HEK293T (cell line): Measurements from ENCODE around the gene UFC1.

ENCODE experiments used
- ARNT ChIP-seq: fragments of 450-650 bp; IDR thresholded peaks from 2 replicates; pipeline ENCODE4 v1.6.1; 2017; ENCODE audit warnings: mild to moderate bottlenecking
- CTBP1 ChIP-seq: fragments of 450-650 bp; IDR thresholded peaks from 2 replicates; pipeline ENCODE4 v1.6.1; 2016; ENCODE audit warnings: borderline replicate concordance
- ELF4 ChIP-seq: fragments of 450-650 bp; IDR thresholded peaks from 2 replicates; pipeline ENCODE4 v1.6.1; 2017; ENCODE audit warnings: antibody characterized with exemption
- LEF1 ChIP-seq: fragments of 450-650 bp; IDR thresholded peaks from 2 replicates; pipeline ENCODE4 v1.6.1; 2017; ENCODE audit warnings: mild to moderate bottlenecking, borderline replicate concordance
- NFRKB ChIP-seq: fragments of 450-650 bp; IDR thresholded peaks from 2 replicates; pipeline ENCODE4 v1.6.1; 2016; ENCODE audit warnings: mild to moderate bottlenecking, moderate library complexity
- SP1 ChIP-seq: fragments of 450-650 bp; IDR thresholded peaks from 2 replicates; pipeline ENCODE4 v1.6.1; 2017
- TARDBP ChIP-seq: fragments of 450-650 bp; IDR thresholded peaks from 2 replicates; pipeline ENCODE4 v1.6.1; 2016

DNA sequence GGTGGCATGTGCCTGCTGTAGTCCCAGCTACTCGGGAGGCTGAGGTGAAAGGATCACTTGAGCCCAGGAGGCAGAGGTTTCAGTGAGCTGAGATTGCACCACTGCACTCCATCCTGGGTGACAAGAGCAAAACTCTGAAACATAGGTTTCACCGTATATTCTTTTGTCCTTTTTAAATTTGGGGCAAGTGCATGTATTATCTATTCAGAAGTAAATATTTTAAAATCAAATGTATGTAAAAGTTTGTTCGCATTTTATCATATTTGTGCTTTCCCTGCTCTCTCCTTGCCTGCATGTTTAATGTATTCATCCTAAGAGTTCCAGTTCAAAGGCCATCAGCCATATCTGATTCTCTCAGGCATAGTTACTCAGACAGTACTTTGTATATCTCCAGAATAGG lies 7.9 kb upstream of the UFC1 start:
- TF ChIP-seq LEF1 (no peak), ELF4 (no peak), SP1 (no peak), NFRKB (no peak), TARDBP (no peak), CTBP1 (no peak), ARNT (no peak)
